ENCODE data around the gene OR7C2. TPM values are rescaled to one million over a fixed set of nuclear protein-coding genes. Genes with fewer than 3 reads are reported as not detected.

Gene OR7C2
- total and polyA plus RNA-seq, 2 of the 8 experiments (the other 6 are each of a cell fraction or from before 2014, with no cell fraction given): not detected

DNA sequence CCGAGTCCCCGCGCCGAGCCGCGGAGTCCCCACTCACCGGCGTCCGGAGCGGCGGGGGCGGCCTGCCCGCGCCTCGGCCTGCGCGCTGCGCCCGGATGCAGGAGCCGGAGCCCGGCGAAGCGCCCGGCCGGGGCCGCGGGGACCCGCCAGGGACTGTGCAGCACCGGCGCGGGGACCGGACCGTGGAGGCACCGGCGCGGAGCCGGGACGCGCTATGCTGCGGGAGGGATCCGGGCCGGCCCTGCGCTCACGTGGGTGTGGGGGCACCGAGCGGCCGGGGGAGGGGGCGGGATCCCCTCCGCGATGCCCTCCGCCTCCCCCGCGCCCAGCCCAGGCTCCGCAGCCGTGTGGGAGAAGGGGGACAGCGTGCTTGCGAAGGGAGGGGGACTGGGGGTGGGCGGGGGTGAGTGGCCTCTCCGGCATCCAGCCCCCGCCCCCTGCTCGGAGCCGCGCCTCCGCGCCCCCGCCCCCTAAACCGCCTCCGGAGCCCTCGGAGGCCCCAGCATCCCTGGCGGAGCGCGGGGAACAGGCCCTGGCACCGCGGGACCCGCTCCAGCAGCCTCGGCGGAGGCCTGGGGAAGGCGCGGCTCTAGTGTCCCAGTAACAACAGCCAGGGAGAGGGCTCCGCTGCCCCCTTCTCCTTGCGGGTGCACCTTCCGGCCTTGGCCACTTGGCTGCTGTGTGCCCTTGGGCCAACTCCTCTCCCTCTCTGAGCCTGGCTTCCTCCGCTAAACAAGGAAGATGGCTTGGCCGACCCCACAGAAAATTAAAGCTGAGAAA is 38.4 kb downstream of the OR7C2 start, which contains the start of gene SLC1A6:
TSS of gene SLC1A6 (minus strand) at position 389 of the 780 bp plus-strand sequence. CDS start 6,954 bp downstream, outside the sequence.
- ChIA-PET POLR2A (ENCODE audit: partially characterized antibody) (interaction anchor here (0.6 to 3.2 kb wide), 2 partner anchors 12 to 118 kb away, joined by 3 to 12 read pairs; no protein-coding TSS in a partner anchor), CTCF (ENCODE audit: partially characterized antibody) (no interaction called here)
- Histone ChIP-seq H2AFZ (ENCODE audit: low read length) (peak within 1 kb of the TSS; percentile 89; the same call in 1 of the 2 replicates), H2BK5ac (ENCODE audit: low read depth, low read length) (no peak within 1 kb of the TSS), H3K9me3 (ENCODE audit: insufficient read depth in 2 of 2, low read depth in 1 of 2, low read length in 1 of 2) (no peaks in the 10 kb centered on the region), H2BK12ac (ENCODE audit: low read depth, low read length) (0 out of 2 replicates have a peak within 1 kb of the TSS, but pooled peaks have one; percentile 2), H2BK120ac (replicated peaks; ENCODE audit: low read depth, low read length) (no peak within 1 kb of the TSS), H3K27me3 (replicated peaks in 1 of 4; ENCODE audit: control insufficient read depth in 3 of 4, extremely low read depth in 1 of 4, insufficient read depth in 3 of 4, low read length in 3 of 4) (peaks cover 0 to 7% (median 0%) of the 10 kb centered on the region in 4 experiments; a peak in 3 of 7 replicates), H4K8ac (ENCODE audit: extremely low read depth, insufficient read depth, low read length) (peak within 1 kb of the TSS; percentile 80), H3K23ac (ENCODE audit: insufficient read length) (no peak within 1 kb of the TSS), H3K4me2 (ENCODE audit: insufficient read depth in 1 of 2, low read depth in 2 of 2, low read length in 2 of 2) (peak within 1 kb of the TSS; percentile 82 to 93), H4K5ac (ENCODE audit: insufficient read length, low read depth, low read length) (peak within 1 kb of the TSS; percentile 10), H3K18ac (ENCODE audit: extremely low read depth, low read length) (no peak within 1 kb of the TSS; the same call in 1 of the 2 replicates), H3K9ac (replicated peaks in 1 of 4; ENCODE audit: extremely low read depth in 1 of 4, low read depth in 3 of 4, low read length in 3 of 4) (peak within 1 kb of the TSS; percentile 52 to 89 (median 67)), H4K20me1 (replicated peaks in 1 of 2; ENCODE audit: control insufficient read depth in 1 of 2, insufficient read depth in 2 of 2, low read length in 2 of 2) (peaks cover 0 to 6% of the 10 kb centered on the region in 2 experiments), H3K4me3 (ENCODE audit: extremely low read depth in 1 of 4, insufficient read depth in 2 of 4, low read depth in 3 of 4, low read length in 4 of 4) (peak within 1 kb of the TSS; percentile 69 to 86 (median 76)), H3K79me1 (ENCODE audit: low read depth, low read length) (no peaks in the 10 kb centered on the region), H3K14ac (ENCODE audit: insufficient read length) (peak within 1 kb of the TSS; percentile 52), H2BK20ac (ENCODE audit: low read length) (no peak within 1 kb of the TSS), H3K36me3 (ENCODE audit: control insufficient read depth in 2 of 4, insufficient read depth in 4 of 4, low read length in 3 of 4) (no peaks in the 10 kb centered on the region), H2BK15ac (ENCODE audit: low read length) (peak within 1 kb of the TSS; percentile 92), H2AK5ac (ENCODE audit: low read depth, low read length) (no peak within 1 kb of the TSS), H3K56ac (replicated peaks; ENCODE audit: insufficient read length, low read depth, low read length) (peak within 1 kb of the TSS; percentile 77), H3K79me2 (ENCODE audit: control insufficient read depth in 1 of 2, insufficient read depth in 2 of 2, low read length in 2 of 2) (0 out of 4 replicates have a peak, but pooled peaks cover 0 to 4% of the 10 kb centered on the region in 2 experiments), H3K4me1 (replicated peaks in 1 of 4; ENCODE audit: control insufficient read depth in 3 of 4, insufficient read depth in 4 of 4, low read length in 3 of 4) (peaks cover 0 to 7% (median 3%) of the 10 kb centered on the region in 4 experiments; a peak in 3 of 7 replicates), H3K27ac (ENCODE audit: low read depth, low read length) (no peak within 1 kb of the TSS), H3K4ac (replicated peaks; ENCODE audit: insufficient read length, low read depth, low read length) (peak within 1 kb of the TSS; percentile 57), H3K23me2 (ENCODE audit: low read depth, low read length) (peaks cover 12% of the 10 kb centered on the region), H4K91ac (replicated peaks; ENCODE audit: insufficient read length, low read length) (peak within 1 kb of the TSS; percentile 74)
- DNase-seq (ENCODE audit: low read depth in 1 of 2, low spot score in 2 of 2) (peak in 1 of 2 experiments; percentile 79), FAIRE-seq (no peak)
- TF ChIP-seq FOSL1 (IDR thresholded peaks at IDR 0.05; ENCODE audit: insufficient read depth, low read depth, low read length): no peak
- peak; percentile 56 for TF ChIP-seq PHF8 (conservative IDR thresholded peaks at IDR 0.05; ENCODE audit: low read depth, low read length)
- TF ChIP-seq KDM4A (IDR thresholded peaks at IDR 0.05; ENCODE audit: low read depth, low read length, severe bottlenecking): peak; percentile 78
- 0 out of 2 replicates have a peak, but pooled peaks have one; percentile 21 for TF ChIP-seq EGR1 (IDR thresholded peaks at IDR 0.05; ENCODE audit: borderline replicate concordance, low read depth, low read length)
- TF ChIP-seq CHD2 (IDR thresholded peaks at IDR 0.05; ENCODE audit: low read length): no peak
- peak; percentile 98 for TF ChIP-seq KDM1A (IDR thresholded peaks at IDR 0.05; ENCODE audit: borderline replicate concordance, low read length)
- 0 out of 4 replicates have a peak, but pooled peaks of 1 of the 2 experiments have one; percentile 1 for TF ChIP-seq RAD21 (IDR thresholded peaks at IDR 0.05 in 1 of 2, conservative IDR thresholded peaks at IDR 0.05 in 1 of 2; ENCODE audit: low read depth in 2 of 2, low read length in 2 of 2)
- TF ChIP-seq HDAC2 (IDR thresholded peaks at IDR 0.05; ENCODE audit: borderline replicate concordance in 1 of 2, low read depth in 2 of 2, low read length in 2 of 2): 0 out of 4 replicates have a peak, but pooled peaks of 1 of the 2 experiments have one; percentile 75
- 17% methylated on average over 3 of the region's 84 CpGs; no CpG with 5 or more reads in 1 of the 2 experiments for WGBS, 2 experiments (ENCODE audit: extremely low coverage in 1 of 2, insufficient coverage in 1 of 2, insufficient read length in 1 of 2, insufficient replicate concordance in 2 of 2, low coverage in 1 of 2, low lambda C conversion rate in 2 of 2, missing lambda C conversion rate in 1 of 2)
